Measurements from ENCODE around the gene INHBB. TPM values are rescaled to one million over a fixed set of nuclear protein-coding genes. Genes with fewer than 3 reads are reported as not detected.

INHBB gene
- total and polyA plus RNA-seq, 11 donors, result 0.70 to 38.0 (median 2.8) TPM

DNA sequence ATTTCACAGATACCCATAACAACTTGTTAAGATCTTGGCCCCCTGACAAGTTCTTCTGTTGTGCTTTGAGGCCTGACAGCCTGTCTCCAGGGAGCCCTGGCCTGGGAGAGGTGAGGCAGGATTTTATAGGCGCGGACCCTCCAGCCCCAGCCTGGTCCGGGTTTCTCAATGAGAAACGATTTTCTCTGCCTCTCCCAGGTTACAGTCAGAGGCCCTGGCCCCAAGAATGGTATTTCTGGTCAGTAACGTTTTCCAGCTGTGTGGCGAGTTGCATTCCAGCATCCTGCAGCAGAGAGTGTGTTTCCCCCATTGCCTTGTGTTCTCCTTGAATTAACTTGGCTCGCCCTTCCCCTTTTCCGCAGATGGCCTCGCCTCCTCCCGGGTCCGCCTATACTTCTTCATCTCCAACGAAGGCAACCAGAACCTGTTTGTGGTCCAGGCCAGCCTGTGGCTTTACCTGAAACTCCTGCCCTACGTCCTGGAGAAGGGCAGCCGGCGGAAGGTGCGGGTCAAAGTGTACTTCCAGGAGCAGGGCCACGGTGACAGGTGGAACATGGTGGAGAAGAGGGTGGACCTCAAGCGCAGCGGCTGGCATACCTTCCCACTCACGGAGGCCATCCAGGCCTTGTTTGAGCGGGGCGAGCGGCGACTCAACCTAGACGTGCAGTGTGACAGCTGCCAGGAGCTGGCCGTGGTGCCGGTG is 3.0 kb downstream of the INHBB start:
- WGBS, 4 donors, result 49 to 60% (median 57%) methylated on average over 19 to 27 of the region's 27 CpGs
- no peaks in the 10 kb centered on the region for H3K36me3 ChIP-seq
- ATAC-seq (no peak), DNase-seq (peak in 1 of 5 donors; percentile 22)
- no peak for TF ChIP-seq POLR2A (IDR thresholded peaks at IDR 0.05)
- TF ChIP-seq, protein P1, sequence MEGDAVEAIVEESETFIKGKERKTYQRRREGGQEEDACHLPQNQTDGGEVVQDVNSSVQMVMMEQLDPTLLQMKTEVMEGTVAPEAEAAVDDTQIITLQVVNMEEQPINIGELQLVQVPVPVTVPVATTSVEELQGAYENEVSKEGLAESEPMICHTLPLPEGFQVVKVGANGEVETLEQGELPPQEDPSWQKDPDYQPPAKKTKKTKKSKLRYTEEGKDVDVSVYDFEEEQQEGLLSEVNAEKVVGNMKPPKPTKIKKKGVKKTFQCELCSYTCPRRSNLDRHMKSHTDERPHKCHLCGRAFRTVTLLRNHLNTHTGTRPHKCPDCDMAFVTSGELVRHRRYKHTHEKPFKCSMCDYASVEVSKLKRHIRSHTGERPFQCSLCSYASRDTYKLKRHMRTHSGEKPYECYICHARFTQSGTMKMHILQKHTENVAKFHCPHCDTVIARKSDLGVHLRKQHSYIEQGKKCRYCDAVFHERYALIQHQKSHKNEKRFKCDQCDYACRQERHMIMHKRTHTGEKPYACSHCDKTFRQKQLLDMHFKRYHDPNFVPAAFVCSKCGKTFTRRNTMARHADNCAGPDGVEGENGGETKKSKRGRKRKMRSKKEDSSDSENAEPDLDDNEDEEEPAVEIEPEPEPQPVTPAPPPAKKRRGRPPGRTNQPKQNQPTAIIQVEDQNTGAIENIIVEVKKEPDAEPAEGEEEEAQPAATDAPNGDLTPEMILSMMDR (IDR thresholded peaks at IDR 0.05), result no peak
- H3K4me1 ChIP-seq, result peaks cover 0 to 38% (median 22%) of the 10 kb centered on the region in 12 donors
- peaks cover 4 to 52% (median 28%) of the 10 kb centered on the region in 9 donors for H3K27me3 ChIP-seq
- intact Hi-C loops (cut with DNase I), result loop anchor here in 6 of 10 donors (5.0 to 10.0 kb wide), 7 partner anchors 153 to 726 kb away; no protein-coding TSS in a partner anchor
- H3K9me3 ChIP-seq, result no peaks in the 10 kb centered on the region
- H3K4me3 ChIP-seq, result no peak overlapping the region
- H3K27ac ChIP-seq, result no peak overlapping the region

DNA sequence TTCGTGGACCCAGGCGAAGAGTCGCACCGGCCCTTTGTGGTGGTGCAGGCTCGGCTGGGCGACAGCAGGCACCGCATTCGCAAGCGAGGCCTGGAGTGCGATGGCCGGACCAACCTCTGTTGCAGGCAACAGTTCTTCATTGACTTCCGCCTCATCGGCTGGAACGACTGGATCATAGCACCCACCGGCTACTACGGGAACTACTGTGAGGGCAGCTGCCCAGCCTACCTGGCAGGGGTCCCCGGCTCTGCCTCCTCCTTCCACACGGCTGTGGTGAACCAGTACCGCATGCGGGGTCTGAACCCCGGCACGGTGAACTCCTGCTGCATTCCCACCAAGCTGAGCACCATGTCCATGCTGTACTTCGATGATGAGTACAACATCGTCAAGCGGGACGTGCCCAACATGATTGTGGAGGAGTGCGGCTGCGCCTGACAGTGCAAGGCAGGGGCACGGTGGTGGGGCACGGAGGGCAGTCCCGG is 3.5 kb downstream of the INHBB start:
- WGBS, 4 donors, result 78 to 93% (median 85%) methylated on average over 15 to 31 of the region's 31 CpGs
- TF ChIP-seq POLR2A (IDR thresholded peaks at IDR 0.05), result no peak
- peak in 1 of 5 donors; percentile 46 for DNase-seq
- Histone ChIP-seq H3K9me3 (no peaks in the 10 kb centered on the region), H3K36me3 (no peaks in the 10 kb centered on the region), H3K27ac (no peak overlapping the region), H3K4me1 (peaks cover 0 to 33% (median 17%) of the 10 kb centered on the region in 12 donors), H3K4me3 (no peak overlapping the region), H3K27me3 (peaks cover 4 to 46% (median 23%) of the 10 kb centered on the region in 9 donors)
- no peak for ATAC-seq
- intact Hi-C loops (cut with DNase I), result loop anchor here in 6 of 10 donors (5.0 to 10.0 kb wide), 7 partner anchors 153 to 725 kb away; no protein-coding TSS in a partner anchor

DNA sequence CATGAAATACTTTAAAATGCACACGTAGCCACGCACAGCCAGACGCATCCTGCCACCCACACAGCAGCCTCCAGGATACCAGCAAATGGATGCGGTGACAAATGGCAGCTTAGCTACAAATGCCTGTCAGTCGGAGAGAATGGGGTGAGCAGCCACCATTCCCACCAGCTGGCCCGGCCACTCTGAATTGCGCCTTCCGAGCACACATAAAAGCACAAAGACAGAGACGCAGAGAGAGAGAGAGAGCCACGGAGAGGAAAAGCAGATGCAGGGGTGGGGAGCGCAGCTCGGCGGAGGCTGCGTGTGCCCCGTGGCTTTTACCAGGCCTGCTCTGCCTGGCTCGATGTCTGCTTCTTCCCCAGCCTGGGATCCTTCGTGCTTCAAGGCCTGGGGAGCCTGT is 4.1 kb downstream of the INHBB start:
- Histone ChIP-seq H3K36me3 (no peaks in the 10 kb centered on the region), H3K4me1 (peaks cover 0 to 27% (median 12%) of the 10 kb centered on the region in 12 donors), H3K27ac (no peak overlapping the region), H3K27me3 (peaks cover 4 to 40% (median 17%) of the 10 kb centered on the region in 9 donors), H3K9me3 (no peaks in the 10 kb centered on the region), H3K4me3 (no peak overlapping the region)
- ATAC-seq (no peak), DNase-seq (peak in 1 of 5 donors; percentile 38)
- 64 to 77% (median 73%) methylated on average over 17 of the region's 17 CpGs for WGBS, 4 donors
- intact Hi-C loops (cut with DNase I), result loop anchor here in 1 of 10 donors (5.0 kb wide), 1 partner anchor 87 kb away; no protein-coding TSS in a partner anchor
- TF ChIP-seq, protein P1 (IDR thresholded peaks at IDR 0.05), result no peak
- TF ChIP-seq POLR2A (IDR thresholded peaks at IDR 0.05), result no peak

DNA sequence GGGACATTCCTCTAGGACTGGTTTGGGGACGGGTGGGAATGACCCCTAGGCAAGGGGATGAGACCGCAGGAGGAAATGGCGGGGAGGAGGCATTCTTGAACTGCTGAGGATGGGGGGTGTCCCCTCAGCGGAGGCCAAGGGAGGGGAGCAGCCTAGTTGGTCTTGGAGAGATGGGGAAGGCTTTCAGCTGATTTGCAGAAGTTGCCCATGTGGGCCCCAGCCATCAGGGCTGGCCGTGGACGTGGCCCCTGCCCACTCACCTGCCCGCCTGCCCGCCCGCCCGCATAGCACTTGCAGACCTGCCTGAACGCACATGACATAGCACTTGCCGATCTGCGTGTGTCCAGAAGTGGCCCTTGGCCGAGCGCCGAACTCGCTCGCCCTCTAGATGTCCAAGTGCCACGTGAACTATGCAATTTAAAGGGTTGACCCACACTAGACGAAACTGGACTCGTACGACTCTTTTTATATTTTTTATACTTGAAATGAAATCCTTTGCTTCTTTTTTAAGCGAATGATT is 4.9 kb downstream of the INHBB start:
- no peak for ATAC-seq
- Histone ChIP-seq H3K4me3 (no peak overlapping the region), H3K27me3 (peaks cover 4 to 38% (median 12%) of the 10 kb centered on the region in 9 donors), H3K27ac (no peak overlapping the region), H3K4me1 (peaks cover 0 to 19% (median 12%) of the 10 kb centered on the region in 12 donors), H3K36me3 (no peaks in the 10 kb centered on the region), H3K9me3 (no peaks in the 10 kb centered on the region)
- TF ChIP-seq POLR2A (IDR thresholded peaks at IDR 0.05), result no peak
- TF ChIP-seq, protein P1 (IDR thresholded peaks at IDR 0.05), result no peak
- DNase-seq, result peak in 2 of 5 donors; percentile 16 to 28
- 89 to 95% (median 94%) methylated on average over 23 of the region's 23 CpGs for WGBS, 4 donors
- intact Hi-C loops (cut with DNase I), result loop anchor here in 1 of 10 donors (5.0 kb wide), 1 partner anchor 86 kb away; no protein-coding TSS in a partner anchor

Data from heart left ventricle (tissue), 16 donors.